CD14-positive monocyte (primary cell): Measurements from ENCODE around the gene PDLIM5. TPM values are rescaled to one million over a fixed set of nuclear protein-coding genes. Genes with fewer than 3 reads are reported as not detected.
A peak's percentile ranks its signal among the peaks of the same experiment; 100 is the strongest.
"Not testable (repeated sequence)": the region's sequence is repeated elsewhere in the genome, so short reads cannot be mapped to it uniquely, and the experiment has no call there.

Experiments used
- DNase-seq, 3 donors: peaks; one replicate each; pipeline ENCODE4 v3.0.0-alpha.2; 2011 to 2022
- H2AFZ ChIP-seq: 2 replicates; pipeline ENCODE4 v1.6.0; 2012; ENCODE audit warnings: mild to moderate bottlenecking, low read depth, low read length, inconsistent platforms; ENCODE audit not compliant: insufficient read depth, poor library complexity, severe bottlenecking
- H3K27ac ChIP-seq, 2 donors: 1 replicate in 1 of 2; 2 replicates in 1 of 2; pipeline ENCODE4 v1.5.1; 2012 to 2013; ENCODE audit warnings: low read length in 2 of 2, control low read depth in 1 of 2, inconsistent platforms in 1 of 2, low read depth in 1 of 2, mild to moderate bottlenecking in 1 of 2
- H3K27me3 ChIP-seq, 2 donors: one replicate each; pipeline versions ENCODE4 v1.6.0 to v1.6.1; 2011 to 2013; ENCODE audit warnings: low read length in 2 of 2; ENCODE audit not compliant: control insufficient read depth in 2 of 2, insufficient read depth in 2 of 2
- H3K36me3 ChIP-seq, 2 donors: replicated peaks in 1 of 2; 1 replicate in 1 of 2; 2 replicates in 1 of 2; pipeline versions ENCODE4 v1.5.1 to v1.6.1; 2012 to 2013; ENCODE audit warnings: low read length in 2 of 2, control low read depth in 1 of 2, inconsistent platforms in 1 of 2, mild to moderate bottlenecking in 1 of 2; ENCODE audit not compliant: insufficient read depth in 2 of 2, control insufficient read depth in 1 of 2
- H3K4me1 ChIP-seq, 2 donors: 1 replicate in 1 of 2; 2 replicates in 1 of 2; pipeline versions ENCODE4 v1.5.1 to v1.6.1; 2012 to 2013; ENCODE audit warnings: low read length in 2 of 2, control low read depth in 1 of 2, inconsistent platforms in 1 of 2, mild to moderate bottlenecking in 1 of 2, moderate library complexity in 1 of 2; ENCODE audit not compliant: insufficient read depth in 2 of 2, control insufficient read depth in 1 of 2
- H3K4me2 ChIP-seq: replicated peaks from 2 replicates; pipeline ENCODE3; 2012; ENCODE audit warnings: low read length, moderate library complexity, mild to moderate bottlenecking; ENCODE audit not compliant: poor library complexity, severe bottlenecking; ENCODE audit errors: extremely low read depth
- H3K4me3 ChIP-seq, 3 experiments: fragments of 200-600 bp in 1 of 3; sonication (generic) in 1 of 3; replicated peaks in 1 of 3; 1 replicate in 2 of 3; 2 replicates in 1 of 3; pipeline ENCODE4 v1.5.1; 2011 to 2013; ENCODE audit warnings: low read length in 3 of 3, mild to moderate bottlenecking in 3 of 3, control low read depth in 2 of 3, low read depth in 2 of 3, inconsistent platforms in 1 of 3, moderate library complexity in 1 of 3
- H3K79me2 ChIP-seq: 2 replicates; pipeline ENCODE4 v1.6.0; 2012; ENCODE audit warnings: mild to moderate bottlenecking, control low read depth, inconsistent platforms, low read length, moderate library complexity; ENCODE audit not compliant: insufficient read depth
- H3K9ac ChIP-seq: 2 replicates; pipeline ENCODE4 v1.6.0; 2017; ENCODE audit warnings: low read length, mild to moderate bottlenecking; ENCODE audit not compliant: insufficient read depth, poor library complexity, severe bottlenecking
- H3K9me3 ChIP-seq, 2 donors: replicated peaks in 1 of 2; 1 replicate in 1 of 2; 2 replicates in 1 of 2; pipeline versions ENCODE4 v1.5.1 to v1.6.1; 2012 to 2013; ENCODE audit warnings: low read length in 2 of 2, control low read depth in 1 of 2; ENCODE audit not compliant: control insufficient read depth in 1 of 2, insufficient read depth in 1 of 2
- H4K20me1 ChIP-seq: 2 replicates; pipeline ENCODE4 v1.6.0; 2012; ENCODE audit warnings: mild to moderate bottlenecking, low read length, control low read depth, moderate library complexity; ENCODE audit not compliant: insufficient read depth
- H3K27ac Mint-ChIP-seq, 7 donors: one replicate each; pipeline ENCODE4 v1.8.0; 2020; ENCODE audit warnings: mild to moderate bottlenecking in 7 of 7, mixed read lengths in 7 of 7, moderate library complexity in 6 of 7, inconsistent platforms in 2 of 7
- H3K27me3 Mint-ChIP-seq, 3 donors: one replicate each; pipeline ENCODE4 v1.8.0; 2021 to 2022; ENCODE audit warnings: low read depth in 3 of 3, mild to moderate bottlenecking in 3 of 3, mixed read lengths in 3 of 3, moderate library complexity in 3 of 3, inconsistent platforms in 1 of 3
- H3K36me3 Mint-ChIP-seq, 2 donors: one replicate each; pipeline ENCODE4 v1.8.0; 2020; ENCODE audit warnings: mixed read lengths in 2 of 2, inconsistent platforms in 1 of 2, mild to moderate bottlenecking in 1 of 2
- H3K4me1 Mint-ChIP-seq: one replicate; pipeline ENCODE4 v1.8.0; 2020; ENCODE audit warnings: mild to moderate bottlenecking, mixed read lengths
- H3K4me3 Mint-ChIP-seq, 2 donors: one replicate each; pipeline ENCODE4 v1.8.0; 2020; ENCODE audit warnings: mild to moderate bottlenecking in 2 of 2, mixed read lengths in 2 of 2, moderate library complexity in 1 of 2
- H3K9me3 Mint-ChIP-seq, 7 donors: one replicate each; pipeline ENCODE4 v1.8.0; 2020 to 2022; ENCODE audit warnings: mixed read lengths in 7 of 7, mild to moderate bottlenecking in 6 of 7, moderate library complexity in 6 of 7, inconsistent platforms in 2 of 7
- WGBS: methylation state at CpG from one replicate; pipeline ENCODE4 v1.1.5; 2013; ENCODE audit warnings: missing lambda C conversion rate; ENCODE audit not compliant: insufficient coverage; 5-methylcytosine and 5-hydroxymethylcytosine counted together
- intact Hi-C, 2 donors: fragments of 100-400 bp; cut with micrococcal nuclease; formaldehyde crosslinking; loops; one replicate each; pipeline versions ENCODE4 v1.15.0 to v1.15.1; 2023
- polyA plus RNA-seq, 3 donors: library from polyadenylated mRNA; depleted of rRNA in 1 of 3; unstranded in 2 of 3; stranded (reverse) in 1 of 3; fragments of 300-500 nt in 2 of 3; fragments of >200 nt in 1 of 3; fragmentation: Illumina TruSeq in 2 of 3; gene quantifications; 1 replicate in 2 of 3; 2 replicates in 1 of 3; pipeline ENCODE4 v1.2.3, GENCODE V29; 2012 to 2021
- TF ChIP-seq, protein P1 (sequence below): fragments of 200-600 bp; IDR thresholded peaks from one replicate; pipeline ENCODE4 v1.8.0; 2022; ENCODE audit warnings: antibody characterized with exemption, mild to moderate bottlenecking

PDLIM5 gene
- polyA plus RNA-seq, 3 donors: 75.3 to 105 (median 80.9) TPM

DNA sequence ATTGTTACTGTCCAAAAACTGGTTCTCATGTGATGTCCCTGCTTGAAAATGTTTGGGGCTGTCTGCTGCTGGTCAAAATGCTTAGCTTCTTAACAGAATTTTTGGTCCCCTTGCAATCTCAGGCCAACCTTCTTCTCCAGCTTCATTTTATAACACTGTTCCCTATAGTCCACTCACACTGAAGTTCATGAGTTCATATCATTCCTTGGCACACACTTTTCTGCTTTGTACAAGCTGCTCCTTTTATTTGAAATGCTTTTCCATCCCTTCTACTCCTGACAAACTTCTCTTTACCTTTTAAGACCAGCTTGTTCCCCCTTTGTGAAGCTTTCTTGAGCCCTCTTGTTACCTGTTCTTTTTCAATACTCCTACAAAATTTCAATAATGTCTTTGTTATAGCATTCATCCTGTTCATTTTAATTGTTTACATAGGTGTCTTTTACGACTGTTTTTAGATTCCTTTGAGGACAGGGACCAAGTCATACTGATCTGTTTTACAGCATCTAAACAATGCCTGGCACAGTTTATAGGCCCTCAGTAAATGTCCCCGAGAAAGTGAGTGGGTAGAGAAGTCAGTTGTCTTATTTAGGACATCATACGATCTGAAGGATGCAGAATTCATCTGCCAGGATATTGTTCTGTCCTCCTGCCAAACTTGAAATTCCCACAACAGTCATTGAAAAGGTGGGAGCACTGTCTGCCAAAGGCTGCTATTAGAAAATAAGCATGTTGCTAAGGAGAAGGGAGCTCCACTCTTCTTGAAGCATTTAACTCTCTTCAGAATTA is 171.6 kb downstream of the PDLIM5 start:
- no peak overlapping the region for H3K27ac ChIP-seq
- peaks cover 5% of the 10 kb centered on the region for H4K20me1 ChIP-seq
- intact Hi-C loops: no loop called here
- H3K9me3 ChIP-seq: no peaks in the 10 kb centered on the region
- Mint-ChIP-seq H3K27ac (no peak overlapping the region), H3K27me3 (peaks cover 0 to 2% (median 0%) of the 10 kb centered on the region in 3 donors), H3K4me3 (no peak overlapping the region), H3K36me3 (peaks cover 27 to 29% of the 10 kb centered on the region in 2 donors), H3K4me1 (no peaks in the 10 kb centered on the region), H3K9me3 (no peaks in the 10 kb centered on the region)
- 100% methylated on average over 1 of the region's 3 CpGs for WGBS
- TF ChIP-seq, protein P1, sequence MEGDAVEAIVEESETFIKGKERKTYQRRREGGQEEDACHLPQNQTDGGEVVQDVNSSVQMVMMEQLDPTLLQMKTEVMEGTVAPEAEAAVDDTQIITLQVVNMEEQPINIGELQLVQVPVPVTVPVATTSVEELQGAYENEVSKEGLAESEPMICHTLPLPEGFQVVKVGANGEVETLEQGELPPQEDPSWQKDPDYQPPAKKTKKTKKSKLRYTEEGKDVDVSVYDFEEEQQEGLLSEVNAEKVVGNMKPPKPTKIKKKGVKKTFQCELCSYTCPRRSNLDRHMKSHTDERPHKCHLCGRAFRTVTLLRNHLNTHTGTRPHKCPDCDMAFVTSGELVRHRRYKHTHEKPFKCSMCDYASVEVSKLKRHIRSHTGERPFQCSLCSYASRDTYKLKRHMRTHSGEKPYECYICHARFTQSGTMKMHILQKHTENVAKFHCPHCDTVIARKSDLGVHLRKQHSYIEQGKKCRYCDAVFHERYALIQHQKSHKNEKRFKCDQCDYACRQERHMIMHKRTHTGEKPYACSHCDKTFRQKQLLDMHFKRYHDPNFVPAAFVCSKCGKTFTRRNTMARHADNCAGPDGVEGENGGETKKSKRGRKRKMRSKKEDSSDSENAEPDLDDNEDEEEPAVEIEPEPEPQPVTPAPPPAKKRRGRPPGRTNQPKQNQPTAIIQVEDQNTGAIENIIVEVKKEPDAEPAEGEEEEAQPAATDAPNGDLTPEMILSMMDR: no peak
- no peak for DNase-seq
- H2AFZ ChIP-seq: no peak overlapping the region
- no peak overlapping the region for H3K4me2 ChIP-seq
- no peaks in the 10 kb centered on the region for H3K4me1 ChIP-seq
- H3K4me3 ChIP-seq: no peak overlapping the region
- no peaks in the 10 kb centered on the region for H3K27me3 ChIP-seq
- H3K36me3 ChIP-seq: peaks cover 9 to 16% of the 10 kb centered on the region in 2 donors
- H3K9ac ChIP-seq: no peak overlapping the region
- H3K79me2 ChIP-seq: no peaks in the 10 kb centered on the region

GRCh38 chr4:94626942-94627341 is 175.2 kb downstream of the PDLIM5 start:
- Histone ChIP-seq H3K4me1 (no peaks in the 10 kb centered on the region), H3K79me2 (no peaks in the 10 kb centered on the region)
- intact Hi-C loops: no loop called here

GRCh38 chr4:94629058-94629457 is 177.3 kb downstream of the PDLIM5 start:
- H3K4me3 Mint-ChIP-seq, H3K4me1 Mint-ChIP-seq, H2AFZ ChIP-seq, H3K27ac ChIP-seq, H4K20me1 ChIP-seq, H3K27me3 ChIP-seq, H3K4me1 ChIP-seq, DNase-seq, H3K36me3 ChIP-seq, H3K4me3 ChIP-seq, H3K9ac ChIP-seq, H3K9me3 Mint-ChIP-seq, H3K9me3 ChIP-seq, H3K79me2 ChIP-seq, intact Hi-C loops, H3K4me2 ChIP-seq, H3K27me3 Mint-ChIP-seq: not testable (repeated sequence)
- 100% methylated on average over 8 of the region's 8 CpGs for WGBS
- Mint-ChIP-seq H3K36me3 (peaks cover 16 to 32% of the 10 kb centered on the region in 2 donors), H3K27ac (peak overlapping the region in 1 of 7 donors; percentile 48)

More at GRCh38 chr4:94626942-94627341, 175.2 kb downstream of the PDLIM5 start:
- H3K4me2 ChIP-seq: no peak overlapping the region
- no peak overlapping the region for H3K9ac ChIP-seq
- Mint-ChIP-seq H3K36me3 (peaks cover 21 to 27% of the 10 kb centered on the region in 2 donors), H3K27me3 (peaks cover 0 to 2% (median 0%) of the 10 kb centered on the region in 3 donors), H3K27ac (no peak overlapping the region), H3K9me3 (no peaks in the 10 kb centered on the region), H3K4me1 (no peaks in the 10 kb centered on the region), H3K4me3 (no peak overlapping the region)
- peaks cover 0 to 2% of the 10 kb centered on the region in 2 donors for H3K36me3 ChIP-seq
- TF ChIP-seq, protein P1: no peak
- WGBS: no CpG with 5 or more reads among the region's 3 CpGs
- DNase-seq: no peak
- H2AFZ ChIP-seq: no peak overlapping the region
- H3K4me3 ChIP-seq: no peak overlapping the region
- no peak overlapping the region for H3K27ac ChIP-seq
- H3K9me3 ChIP-seq: no peaks in the 10 kb centered on the region
- peaks cover 5% of the 10 kb centered on the region for H4K20me1 ChIP-seq
- no peaks in the 10 kb centered on the region for H3K27me3 ChIP-seq
